Mesenchymal stem cell (in vitro differentiated cells and primary cell): ENCODE data around the gene ME3.
"Not testable (repeated sequence)": the region's sequence is repeated elsewhere in the genome, so short reads cannot be mapped to it uniquely, and the experiment has no call there.

Experiments used
- DNase-seq: peaks from one replicate; pipeline ENCODE4 v3.0.0-alpha.2; 2013
- H2AFZ ChIP-seq: one replicate; pipeline ENCODE4 v1.6.1; 2013; ENCODE audit warnings: low read depth, mild to moderate bottlenecking, control low read depth, inconsistent platforms, low read length, moderate library complexity
- H2AK5ac ChIP-seq: 2 replicates; pipeline ENCODE4 v1.6.1; 2013; ENCODE audit warnings: low read length, moderate library complexity, mild to moderate bottlenecking, inconsistent platforms; ENCODE audit not compliant: severe bottlenecking
- H2BK120ac ChIP-seq: one replicate; pipeline ENCODE4 v1.6.1; 2013; ENCODE audit warnings: low read depth, mild to moderate bottlenecking, inconsistent platforms, low read length, moderate library complexity
- H2BK12ac ChIP-seq, 2 experiments: one replicate each; pipeline ENCODE4 v1.6.1; 2013; ENCODE audit warnings: inconsistent platforms in 2 of 2, low read length in 2 of 2, mild to moderate bottlenecking in 2 of 2, moderate library complexity in 2 of 2, control low read depth in 1 of 2
- H2BK15ac ChIP-seq: one replicate; pipeline ENCODE4 v1.6.1; 2013; ENCODE audit warnings: mild to moderate bottlenecking, low read depth, inconsistent platforms; ENCODE audit not compliant: poor library complexity, severe bottlenecking
- H2BK5ac ChIP-seq: 2 replicates; pipeline ENCODE4 v1.6.1; 2013; ENCODE audit warnings: low read depth, mild to moderate bottlenecking, low read length, control low read depth, inconsistent platforms; ENCODE audit not compliant: poor library complexity, severe bottlenecking
- H3K14ac ChIP-seq, 2 experiments: one replicate each; pipeline ENCODE4 v1.6.1; 2013; ENCODE audit warnings: inconsistent platforms in 2 of 2, low read length in 2 of 2, control low read depth in 1 of 2, mild to moderate bottlenecking in 1 of 2, moderate library complexity in 1 of 2
- H3K18ac ChIP-seq, 2 experiments: one replicate each; pipeline ENCODE4 v1.6.1; 2013; ENCODE audit warnings: inconsistent platforms in 2 of 2, low read length in 2 of 2, control low read depth in 1 of 2, low read depth in 1 of 2, mild to moderate bottlenecking in 1 of 2
- H3K23ac ChIP-seq, 2 experiments: one replicate each; pipeline ENCODE4 v1.6.1; 2013; ENCODE audit warnings: inconsistent platforms in 2 of 2, low read length in 2 of 2, mild to moderate bottlenecking in 2 of 2, moderate library complexity in 2 of 2, control low read depth in 1 of 2
- H3K27ac ChIP-seq: 2 replicates; pipeline ENCODE4 v1.5.1; 2013; ENCODE audit warnings: mild to moderate bottlenecking, moderate library complexity, low read length, control low read depth, inconsistent platforms; ENCODE audit not compliant: poor library complexity, severe bottlenecking
- H3K27me3 ChIP-seq, 2 experiments: 2 replicates each; pipeline versions ENCODE4 v1.6.1 to v1.7.0; 2013; ENCODE audit warnings: low read length in 2 of 2, mild to moderate bottlenecking in 2 of 2, moderate library complexity in 2 of 2, control low read depth in 1 of 2, inconsistent platforms in 1 of 2; ENCODE audit not compliant: control insufficient read depth in 1 of 2, insufficient read depth in 1 of 2
- H3K36me3 ChIP-seq, 2 experiments: 2 replicates each; pipeline versions ENCODE4 v1.6.1 to v1.7.0; 2013; ENCODE audit warnings: low read length in 2 of 2, control low read depth in 1 of 2, inconsistent platforms in 1 of 2, low read depth in 1 of 2, mild to moderate bottlenecking in 1 of 2; ENCODE audit not compliant: insufficient read depth in 2 of 2, control insufficient read depth in 1 of 2
- H3K4ac ChIP-seq, 2 experiments: one replicate each; pipeline ENCODE4 v1.6.1; 2013; ENCODE audit warnings: inconsistent platforms in 2 of 2, low read length in 2 of 2, mild to moderate bottlenecking in 2 of 2, moderate library complexity in 2 of 2, control low read depth in 1 of 2, low read depth in 1 of 2
- H3K4me1 ChIP-seq: 2 replicates; pipeline ENCODE4 v1.6.1; 2013; ENCODE audit warnings: low read depth, low read length, control low read depth; ENCODE audit not compliant: control insufficient read depth, insufficient read depth
- H3K4me2 ChIP-seq: 2 replicates; pipeline ENCODE4 v1.6.1; 2013; ENCODE audit warnings: low read length, mild to moderate bottlenecking, inconsistent platforms; ENCODE audit not compliant: poor library complexity, severe bottlenecking
- H3K4me3 ChIP-seq, 2 experiments: 2 replicates each; pipeline versions ENCODE4 v1.5.1 to v1.7.0; 2013; ENCODE audit warnings: low read length in 2 of 2, mild to moderate bottlenecking in 2 of 2, control low read depth in 1 of 2, low read depth in 1 of 2; ENCODE audit not compliant: insufficient read depth in 1 of 2
- H3K79me1 ChIP-seq: replicated peaks from 2 replicates; pipeline ENCODE4 v1.6.1; 2013; ENCODE audit warnings: mild to moderate bottlenecking, control low read depth, low read length, inconsistent platforms; ENCODE audit not compliant: poor library complexity, severe bottlenecking
- H3K9ac ChIP-seq: 2 replicates; pipeline ENCODE4 v1.7.0; 2013; ENCODE audit warnings: mild to moderate bottlenecking, low read length, moderate library complexity
- H3K9me3 ChIP-seq: 2 replicates; pipeline ENCODE4 v1.7.0; 2013; ENCODE audit warnings: mild to moderate bottlenecking, low read length; ENCODE audit not compliant: control insufficient read depth
- H4K8ac ChIP-seq: one replicate; pipeline ENCODE4 v1.6.1; 2013; ENCODE audit warnings: inconsistent platforms, mild to moderate bottlenecking, low read length, moderate library complexity
- H4K91ac ChIP-seq: one replicate; pipeline ENCODE4 v1.6.1; 2013; ENCODE audit warnings: mild to moderate bottlenecking, low read length, inconsistent platforms
- WGBS: methylation state at CpG from one replicate; pipeline ENCODE4 v1.1.7; 2013; ENCODE audit warnings: mixed read lengths; 5-methylcytosine and 5-hydroxymethylcytosine counted together

Gene ME3

DNA sequence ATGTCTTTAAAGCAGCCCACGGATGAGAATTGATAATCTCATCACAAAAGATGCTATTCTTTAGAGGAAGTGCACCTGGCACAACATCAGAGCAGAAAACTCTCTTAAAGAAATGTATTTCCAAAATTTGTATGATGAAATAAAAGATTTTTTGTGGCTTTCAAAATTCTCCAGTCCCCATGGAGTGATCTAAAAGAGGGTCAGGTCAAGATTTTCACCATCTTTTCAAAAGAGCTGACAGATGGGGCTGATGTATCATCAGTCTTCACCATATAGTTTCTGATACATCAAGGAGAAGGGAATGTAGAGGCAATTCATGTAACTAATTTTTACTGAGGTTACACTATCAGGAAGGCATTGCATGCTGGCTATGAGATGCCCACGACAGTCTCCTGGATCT is 11.7 kb downstream of the ME3 start:
- WGBS, result 100% methylated on average over 1 of the region's 2 CpGs
- Histone ChIP-seq H4K91ac (no peak overlapping the region), H2BK12ac (no peak overlapping the region)

DNA sequence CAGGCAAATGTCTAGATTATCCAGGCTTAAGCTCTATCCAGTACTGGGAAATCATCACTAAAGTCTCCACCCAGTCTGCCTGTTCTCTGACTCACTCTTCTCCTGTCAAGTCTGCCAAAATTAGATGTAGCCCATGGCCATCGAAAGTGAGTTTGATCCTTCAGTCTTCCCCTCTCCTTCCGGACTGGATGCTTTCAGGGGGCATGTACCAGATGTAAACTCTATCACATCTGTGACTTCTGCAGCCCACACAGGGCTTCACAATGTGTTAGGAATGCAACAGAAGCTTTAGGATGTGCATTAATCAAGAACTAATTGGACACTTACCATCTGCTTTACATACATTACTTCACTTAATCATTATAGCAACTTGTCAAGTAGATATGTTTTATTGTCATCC is 12.3 kb downstream of the ME3 start:
- Histone ChIP-seq H3K36me3 (no peaks in the 10 kb centered on the region), H4K91ac (no peak overlapping the region), H2BK15ac (no peak overlapping the region), H3K14ac (no peak overlapping the region), H3K4ac (no peak overlapping the region), H2AFZ (no peak overlapping the region), H3K4me1 (no peaks in the 10 kb centered on the region), H3K27ac (no peak overlapping the region), H3K27me3 (no peaks in the 10 kb centered on the region), H2BK12ac (no peak overlapping the region), H3K9ac (no peak overlapping the region), H3K4me3 (no peak overlapping the region), H4K8ac (no peak overlapping the region), H2AK5ac (peak overlapping the region; percentile 44), H2BK120ac (no peak overlapping the region), H3K9me3 (no peaks in the 10 kb centered on the region), H3K23ac (no peak overlapping the region), H3K79me1 (peaks cover 16% of the 10 kb centered on the region), H3K4me2 (no peak overlapping the region), H3K18ac (no peak overlapping the region), H2BK5ac (no peak overlapping the region)
- WGBS, result 0% methylated on average over 2 of the region's 2 CpGs
- DNase-seq, result peak; percentile 78

More for the DNA sequence above, 11.7 kb downstream of the ME3 start:
- H3K4me1 ChIP-seq, result no peaks in the 10 kb centered on the region
- no peak overlapping the region for H4K8ac ChIP-seq
- no peak overlapping the region for H2BK120ac ChIP-seq
- no peaks in the 10 kb centered on the region for H3K9me3 ChIP-seq
- no peak overlapping the region for H3K4me2 ChIP-seq
- no peaks in the 10 kb centered on the region for H3K27me3 ChIP-seq
- H3K23ac ChIP-seq, result no peak overlapping the region
- H3K27ac ChIP-seq, result no peak overlapping the region
- no peak overlapping the region for H3K4me3 ChIP-seq
- H2AK5ac ChIP-seq, result no peak overlapping the region
- no peak overlapping the region for H3K18ac ChIP-seq
- no peak overlapping the region for H2AFZ ChIP-seq
- no peak for DNase-seq
- H2BK15ac ChIP-seq, result no peak overlapping the region
- H3K14ac ChIP-seq, result no peak overlapping the region
- H3K4ac ChIP-seq, result no peak overlapping the region
- H2BK5ac ChIP-seq, result no peak overlapping the region
- H3K9ac ChIP-seq, result no peak overlapping the region
- no peaks in the 10 kb centered on the region for H3K36me3 ChIP-seq
- peaks cover 16% of the 10 kb centered on the region for H3K79me1 ChIP-seq

DNA sequence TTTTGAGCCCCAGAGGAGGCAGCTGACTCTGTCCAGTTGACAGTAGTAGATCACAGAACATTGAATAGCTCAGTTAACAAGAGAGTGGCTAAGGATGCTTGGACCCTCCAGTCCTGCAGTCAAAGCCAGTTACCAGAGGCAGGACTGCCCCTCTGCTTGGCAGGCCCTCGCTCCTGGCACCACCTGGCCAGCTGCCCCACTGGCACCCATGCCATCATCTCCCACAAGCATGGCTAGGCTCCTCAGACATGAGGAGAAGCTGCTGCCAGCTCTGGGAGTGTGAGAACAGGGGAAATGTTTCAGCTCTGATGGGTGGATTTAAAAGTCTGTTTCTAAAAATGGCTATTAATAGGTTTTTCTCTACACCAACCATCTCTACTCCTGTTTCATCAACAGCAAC is 13.9 kb downstream of the ME3 start:
- no peak overlapping the region for H3K23ac ChIP-seq
- H2AFZ ChIP-seq, result no peak overlapping the region
- no peaks in the 10 kb centered on the region for H3K27me3 ChIP-seq
- H2BK5ac ChIP-seq, result no peak overlapping the region
- H3K79me1 ChIP-seq, result peaks cover 10% of the 10 kb centered on the region
- H2BK120ac ChIP-seq, result no peak overlapping the region
- H3K9ac ChIP-seq, result no peak overlapping the region
- H3K14ac ChIP-seq, result no peak overlapping the region
- H3K4me3 ChIP-seq, result no peak overlapping the region
- H3K4me2 ChIP-seq, result no peak overlapping the region
- peak overlapping the region; percentile 67 for H4K8ac ChIP-seq
- H4K91ac ChIP-seq, result no peak overlapping the region
- no peak for DNase-seq
- no peaks in the 10 kb centered on the region for H3K9me3 ChIP-seq
- H3K18ac ChIP-seq, result no peak overlapping the region
- H2AK5ac ChIP-seq, result no peak overlapping the region
- peak overlapping the region in 1 of 2 experiments; percentile 16 for H3K4ac ChIP-seq
- H3K36me3 ChIP-seq, result no peaks in the 10 kb centered on the region
- no peaks in the 10 kb centered on the region for H3K4me1 ChIP-seq
- H2BK12ac ChIP-seq, result peak overlapping the region; percentile 44 to 94
- WGBS, result 100% methylated on average over 1 of the region's 1 CpG
- no peak overlapping the region for H2BK15ac ChIP-seq
- H3K27ac ChIP-seq, result no peak overlapping the region

DNA sequence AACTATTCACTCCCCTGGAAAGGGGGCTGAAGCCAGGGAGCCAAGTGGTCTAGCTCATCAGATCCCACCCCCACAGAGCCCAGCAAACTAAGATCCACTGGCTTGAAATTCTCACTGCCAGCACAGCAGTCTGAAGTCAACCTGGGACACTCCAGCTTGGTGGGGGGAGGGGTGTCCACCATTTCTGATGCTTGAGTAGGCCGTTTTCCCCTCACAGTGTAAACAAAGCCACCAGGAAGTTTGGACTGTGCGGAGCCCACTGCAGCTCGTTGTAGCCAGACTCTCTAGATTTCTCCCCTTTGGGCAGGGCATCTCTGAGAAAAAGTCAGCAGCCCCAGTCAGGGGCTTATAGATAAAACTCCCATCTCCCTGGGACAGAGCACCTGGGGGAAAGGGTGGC is 27.2 kb downstream of the ME3 start:
- H3K36me3 ChIP-seq, H3K23ac ChIP-seq, H3K9ac ChIP-seq, H2AK5ac ChIP-seq, H3K9me3 ChIP-seq, H2BK15ac ChIP-seq, H3K27me3 ChIP-seq, H3K27ac ChIP-seq, DNase-seq, H3K4me2 ChIP-seq, H3K14ac ChIP-seq, H3K4me3 ChIP-seq, H2AFZ ChIP-seq, H3K4ac ChIP-seq, H2BK5ac ChIP-seq, H3K4me1 ChIP-seq: not testable (repeated sequence)
- peak overlapping the region; percentile 95 for H2BK120ac ChIP-seq
- H3K79me1 ChIP-seq, result peaks cover 14% of the 10 kb centered on the region
- H3K18ac ChIP-seq, result peak overlapping the region in 1 of 2 experiments; percentile 88
- WGBS, result 10% methylated on average over 2 of the region's 3 CpGs
- H4K8ac ChIP-seq, result peak overlapping the region; percentile 97
- H4K91ac ChIP-seq, result peak overlapping the region; percentile 95
- H2BK12ac ChIP-seq, result peak overlapping the region in 1 of 2 experiments; percentile 99
